Uterus (tissue), 2 donors: ENCODE measurements around the gene RNU6-8.

Source experiments
- CTCF ChIP-seq, 4 experiments: fragments of 200-600 bp in 2 of 4; fragments of 450-650 bp in 2 of 4; sonication (generic) in 2 of 4; IDR thresholded peaks; one replicate each; pipeline ENCODE4 v1.5.1; 2016 to 2019; ENCODE audit warnings: antibody characterized with exemption in 4 of 4, mild to moderate bottlenecking in 2 of 4, moderate library complexity in 1 of 4
- POLR2A ChIP-seq, 2 donors: fragments of 450-650 bp; IDR thresholded peaks; one replicate each; pipeline ENCODE4 v1.6.1; 2016; ENCODE audit warnings: antibody characterized with exemption in 2 of 2, mild to moderate bottlenecking in 1 of 2, moderate library complexity in 1 of 2

GRCh38 chr14:32166924-32167323 is 36.1 kb downstream of the RNU6-8 start:
- TF ChIP-seq POLR2A (IDR thresholded peaks at IDR 0.05) (no peak), CTCF (IDR thresholded peaks at IDR 0.05) (no peak)
